Measurements from ENCODE around the gene CFAP100.

DNA sequence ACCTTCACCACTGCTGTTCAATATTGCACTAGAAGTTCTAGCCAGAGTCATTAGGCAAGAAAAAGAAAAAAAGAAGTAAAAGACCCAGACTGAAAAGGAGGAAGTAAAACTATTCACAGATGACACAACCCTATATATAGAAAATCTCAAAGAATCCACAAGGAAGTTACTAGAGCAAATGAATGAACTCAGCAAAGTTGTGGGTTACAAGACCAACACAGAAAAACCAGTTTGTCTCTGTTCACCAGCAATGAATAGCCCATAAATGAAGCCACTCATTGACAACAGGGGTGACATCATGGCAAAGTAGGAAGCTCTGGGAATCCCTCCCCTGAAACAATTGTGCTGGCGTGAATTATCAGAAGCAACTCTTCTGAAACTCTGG, 4.6 kb downstream of the CFAP100 start:
- TF ChIP-seq POLR2A (IDR thresholded peaks at IDR 0.05): no peak
- no peak for TF ChIP-seq CTCF (IDR thresholded peaks at IDR 0.05)
